ENCODE measurements around the gene SLC6A16.
A peak's percentile ranks its signal among the peaks of the same experiment; 100 is the strongest.
"Not testable (repeated sequence)": the region's sequence is repeated elsewhere in the genome, so short reads cannot be mapped to it uniquely, and the experiment has no call there.

The SLC6A16 gene

DNA sequence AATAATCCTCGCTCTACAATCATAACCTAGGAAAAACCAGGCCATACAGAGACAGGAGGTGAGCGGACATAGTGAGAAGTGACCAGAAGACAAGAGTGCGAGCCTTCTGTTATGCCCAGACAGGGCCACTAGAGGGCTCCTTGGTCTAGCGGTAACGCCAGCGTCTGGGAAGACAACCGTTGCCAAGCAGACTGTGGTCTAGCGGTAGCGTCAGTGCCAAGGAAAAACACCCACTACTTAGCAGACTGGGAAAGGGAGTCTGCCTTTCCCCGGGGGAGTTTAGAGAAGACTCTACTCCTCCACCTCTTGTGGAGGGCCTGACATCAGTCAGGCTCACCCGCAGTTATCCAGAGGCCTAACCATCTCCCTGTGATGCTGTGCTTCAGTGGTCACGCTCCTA, 58.6 kb downstream of the SLC6A16 start:
- not testable (repeated sequence) for H3K4me3 ChIP-seq (replicated peaks in 1 of 2; ENCODE audit: low read depth in 2 of 2, low read length in 2 of 2)
- peak; percentile 73 to 76 for DNase-seq (ENCODE audit: low read depth in 2 of 2)
- TF ChIP-seq, protein P1, sequence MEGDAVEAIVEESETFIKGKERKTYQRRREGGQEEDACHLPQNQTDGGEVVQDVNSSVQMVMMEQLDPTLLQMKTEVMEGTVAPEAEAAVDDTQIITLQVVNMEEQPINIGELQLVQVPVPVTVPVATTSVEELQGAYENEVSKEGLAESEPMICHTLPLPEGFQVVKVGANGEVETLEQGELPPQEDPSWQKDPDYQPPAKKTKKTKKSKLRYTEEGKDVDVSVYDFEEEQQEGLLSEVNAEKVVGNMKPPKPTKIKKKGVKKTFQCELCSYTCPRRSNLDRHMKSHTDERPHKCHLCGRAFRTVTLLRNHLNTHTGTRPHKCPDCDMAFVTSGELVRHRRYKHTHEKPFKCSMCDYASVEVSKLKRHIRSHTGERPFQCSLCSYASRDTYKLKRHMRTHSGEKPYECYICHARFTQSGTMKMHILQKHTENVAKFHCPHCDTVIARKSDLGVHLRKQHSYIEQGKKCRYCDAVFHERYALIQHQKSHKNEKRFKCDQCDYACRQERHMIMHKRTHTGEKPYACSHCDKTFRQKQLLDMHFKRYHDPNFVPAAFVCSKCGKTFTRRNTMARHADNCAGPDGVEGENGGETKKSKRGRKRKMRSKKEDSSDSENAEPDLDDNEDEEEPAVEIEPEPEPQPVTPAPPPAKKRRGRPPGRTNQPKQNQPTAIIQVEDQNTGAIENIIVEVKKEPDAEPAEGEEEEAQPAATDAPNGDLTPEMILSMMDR (IDR thresholded peaks at IDR 0.05; ENCODE audit: low read depth, low read length), result peak; percentile 55

DNA sequence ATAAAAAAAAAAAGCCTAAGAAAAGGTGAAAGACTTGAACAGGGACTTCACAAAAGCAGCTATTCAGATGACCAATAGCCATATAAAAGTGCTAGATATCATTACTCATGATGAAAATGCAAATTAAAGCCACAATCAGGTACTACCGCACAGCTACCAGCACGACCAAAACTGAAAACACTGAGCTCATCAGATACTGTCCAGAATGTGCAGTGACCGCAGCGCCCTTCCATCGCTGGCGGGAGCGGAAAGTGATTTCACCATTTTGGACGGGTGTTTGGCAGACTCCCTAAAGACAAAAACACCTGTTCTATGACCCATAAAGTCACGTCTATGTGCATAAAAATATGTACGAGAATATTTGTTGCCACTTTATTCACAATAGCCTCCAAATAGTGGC, 60.7 kb downstream of the SLC6A16 start:
- TF ChIP-seq, protein P1 (IDR thresholded peaks at IDR 0.05; ENCODE audit: low read depth, low read length), result no peak
- no peak for DNase-seq (ENCODE audit: low read depth in 2 of 2)
- H3K4me3 ChIP-seq (replicated peaks in 1 of 2; ENCODE audit: low read depth in 2 of 2, low read length in 2 of 2), result no peak overlapping the region

DNA sequence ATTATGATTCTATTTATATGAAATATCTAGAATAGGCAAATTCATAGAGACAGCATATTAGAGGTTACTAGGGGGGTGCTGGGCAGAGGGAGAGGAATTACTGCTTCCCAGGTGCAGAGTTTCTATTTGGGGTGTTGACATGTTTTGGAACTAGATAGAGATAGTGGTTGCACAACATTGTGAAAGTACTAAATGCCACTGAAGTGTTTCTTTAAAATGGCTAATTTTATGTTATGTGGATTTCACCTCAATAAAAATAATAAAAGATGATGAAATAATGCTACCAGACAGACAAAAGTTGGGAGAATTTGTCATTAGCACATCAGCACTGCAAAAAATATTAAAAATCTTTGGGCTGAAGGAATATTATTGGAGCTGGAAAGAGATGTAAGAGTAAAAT, 63.4 kb downstream of the SLC6A16 start:
- TF ChIP-seq, protein P1 (IDR thresholded peaks at IDR 0.05; ENCODE audit: low read depth, low read length), result no peak
- no peak overlapping the region for H3K4me3 ChIP-seq (replicated peaks in 1 of 2; ENCODE audit: low read depth in 2 of 2, low read length in 2 of 2)
- peak in 1 of 2 donors; percentile 30 for DNase-seq (ENCODE audit: low read depth in 2 of 2)

DNA sequence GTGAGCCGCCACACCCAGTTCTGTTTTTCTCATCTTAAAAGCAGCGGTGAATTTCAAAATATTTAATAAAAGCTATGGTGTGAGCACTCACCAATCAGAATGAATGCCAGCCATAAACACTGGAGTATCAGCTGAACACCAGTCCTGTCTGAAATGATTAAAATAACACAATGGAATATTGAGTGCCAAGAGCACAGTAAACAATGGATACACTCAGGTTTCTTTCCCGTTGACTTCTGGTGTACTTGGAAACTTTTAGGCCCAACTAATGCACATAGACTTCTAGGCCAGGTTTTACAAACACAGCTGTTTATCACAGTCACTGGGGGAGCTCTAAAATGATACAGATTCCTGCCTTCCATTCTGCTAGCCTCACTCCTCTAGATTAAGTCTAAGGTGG, 68.3 kb downstream of the SLC6A16 start:
- TF ChIP-seq, protein P1 (IDR thresholded peaks at IDR 0.05; ENCODE audit: low read depth, low read length), result no peak
- DNase-seq (ENCODE audit: low read depth in 2 of 2), result no peak
- H3K4me3 ChIP-seq (replicated peaks in 1 of 2; ENCODE audit: low read depth in 2 of 2, low read length in 2 of 2), result no peak overlapping the region

DNA sequence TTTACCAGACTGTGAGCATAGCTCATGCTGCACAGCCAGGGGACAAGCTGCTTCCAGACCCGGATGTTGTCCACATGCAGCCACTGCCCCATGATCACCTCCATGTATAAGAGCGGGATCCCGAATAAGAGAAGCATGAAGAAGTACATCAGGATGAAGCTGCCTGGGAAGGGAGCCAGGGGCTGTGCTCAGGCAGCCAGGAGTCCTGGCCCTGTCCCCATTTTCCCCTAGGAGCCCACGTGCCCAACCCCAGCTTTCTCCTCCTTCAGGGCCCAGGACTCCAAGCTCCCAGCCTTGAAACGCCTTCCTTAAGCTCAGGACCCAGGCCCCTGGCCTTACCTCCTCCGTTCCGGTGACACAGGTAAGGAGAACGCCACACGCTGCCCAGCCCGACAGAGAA, 69.3 kb downstream of the SLC6A16 start:
- TF ChIP-seq, protein P1 (IDR thresholded peaks at IDR 0.05; ENCODE audit: low read depth, low read length), result no peak
- no peak for DNase-seq (ENCODE audit: low read depth in 2 of 2)
- no peak overlapping the region for H3K4me3 ChIP-seq (replicated peaks in 1 of 2; ENCODE audit: low read depth in 2 of 2, low read length in 2 of 2)

DNA sequence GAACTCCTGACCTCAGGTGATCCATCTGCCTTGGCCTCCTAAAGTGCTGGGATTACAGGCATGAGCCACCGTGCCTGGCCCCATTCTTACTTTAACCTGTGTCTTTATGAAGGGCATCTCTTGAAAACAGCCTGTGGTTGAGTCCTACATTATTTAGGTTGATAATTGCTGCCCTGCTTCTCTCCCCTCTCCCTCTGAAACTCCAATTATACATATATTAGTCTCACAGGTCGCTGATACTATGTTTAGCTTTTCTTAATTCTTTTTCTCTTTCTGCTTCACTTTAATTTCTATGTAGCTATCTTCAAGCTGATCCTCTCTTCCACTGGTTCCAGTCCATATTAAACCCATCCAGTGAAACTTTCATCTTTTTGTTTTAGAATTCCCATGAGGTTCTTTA, 75.1 kb downstream of the SLC6A16 start:
- no peak overlapping the region for H3K4me3 ChIP-seq (replicated peaks in 1 of 2; ENCODE audit: low read depth in 2 of 2, low read length in 2 of 2)
- TF ChIP-seq, protein P1 (IDR thresholded peaks at IDR 0.05; ENCODE audit: low read depth, low read length), result no peak
- DNase-seq (ENCODE audit: low read depth in 2 of 2), result no peak

DNA sequence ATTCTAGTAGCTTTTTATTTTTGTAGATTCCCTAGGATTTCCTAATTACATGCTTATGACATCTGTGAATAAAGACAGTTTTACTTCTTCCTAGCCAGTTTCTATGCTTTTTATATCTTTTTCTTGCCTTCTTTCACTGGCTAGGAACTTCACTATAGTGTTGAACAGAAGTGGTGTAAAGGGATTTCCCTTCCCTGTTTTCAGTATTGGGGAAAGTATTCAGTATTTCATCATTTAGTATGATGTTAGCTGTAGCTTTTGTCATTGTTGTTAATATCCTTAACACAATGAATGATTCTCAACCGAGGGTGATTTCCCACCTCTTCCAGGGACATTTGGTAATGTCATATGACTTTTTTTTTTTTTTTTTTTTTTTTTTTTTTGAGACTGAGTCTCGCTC, 77.3 kb downstream of the SLC6A16 start:
- no peak for DNase-seq (ENCODE audit: low read depth in 2 of 2)
- TF ChIP-seq, protein P1 (IDR thresholded peaks at IDR 0.05; ENCODE audit: low read depth, low read length), result no peak
- H3K4me3 ChIP-seq (replicated peaks in 1 of 2; ENCODE audit: low read depth in 2 of 2, low read length in 2 of 2), result no peak overlapping the region
